Endometrial microvascular endothelial cells (primary cell): ENCODE measurements around the gene NEK3. TPM values are rescaled to one million over a fixed set of nuclear protein-coding genes. Genes with fewer than 3 reads are reported as not detected.
"Not testable (repeated sequence)": the region's sequence is repeated elsewhere in the genome, so short reads cannot be mapped to it uniquely, and the experiment has no call there.

ENCODE experiments used
- in situ Hi-C: cut with HindIII; loops from 2 replicates; pipeline ENCODE4 v1.10.0; 2017; ENCODE audit warnings: low sequenced_read_pairs, low pct_unique_long_range_greater_than_20kb; ENCODE audit errors: inconsistent ontology term
- total RNA-seq: library from RNA; depleted of rRNA; stranded (reverse); fragments of >200 nt; gene quantifications from one replicate; pipeline ENCODE4 v1.2.3, GENCODE V29; 2015; ENCODE audit errors: inconsistent ontology term

The NEK3 gene
- total RNA-seq, 1 donor from 2014 or later, result 21.4 TPM

- in situ Hi-C loops, result not testable (repeated sequence)
Observed at GRCh38 chr13:52171686-52172085, 12.3 kb upstream of the NEK3 start.

DNA sequence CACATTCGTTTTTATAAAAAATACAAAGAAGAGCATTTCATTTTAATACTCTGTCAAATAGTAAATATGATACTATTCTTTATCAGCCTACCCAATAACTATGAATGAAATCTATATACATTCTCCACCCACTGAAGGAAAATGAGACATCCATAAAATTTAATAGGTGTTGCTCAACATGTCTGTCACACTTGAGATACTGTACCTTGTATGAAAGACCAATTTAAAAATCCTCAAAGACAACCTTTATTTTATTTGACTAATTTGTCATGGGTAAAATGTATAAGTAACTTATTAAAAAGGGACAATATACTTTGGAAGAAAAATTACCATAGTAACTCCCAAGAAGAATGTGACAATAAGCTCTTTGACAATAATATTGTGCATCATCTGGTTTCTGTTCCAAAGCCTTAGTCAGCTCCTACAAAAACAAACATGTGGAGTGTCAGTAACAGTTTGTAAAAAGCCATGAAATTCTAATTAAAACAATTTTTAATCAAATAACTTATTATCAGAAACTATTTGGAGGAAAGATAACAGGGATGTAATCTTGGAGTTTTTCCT, 11.5 kb upstream of the NEK3 start:
- in situ Hi-C loops, result not testable (repeated sequence)

DNA sequence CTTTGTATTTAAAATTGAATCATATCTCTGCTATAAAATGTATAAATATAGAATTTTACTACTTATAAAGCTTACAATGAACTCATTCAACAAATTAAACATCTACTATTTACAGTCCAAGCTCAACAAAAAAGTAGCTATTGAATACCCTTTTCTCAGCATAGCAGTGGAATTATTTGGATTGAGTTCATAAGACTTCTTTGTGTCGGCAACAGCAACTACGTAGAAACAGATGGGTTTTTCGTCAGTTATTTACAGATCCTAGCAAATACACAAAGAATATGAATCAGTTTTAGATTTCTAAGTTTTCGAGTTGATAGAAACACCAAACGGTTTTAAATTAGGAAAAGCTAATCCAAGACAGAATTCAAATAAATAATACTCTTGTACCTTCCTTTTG, 10.4 kb upstream of the NEK3 start:
- in situ Hi-C loops, result no loop called here

DNA sequence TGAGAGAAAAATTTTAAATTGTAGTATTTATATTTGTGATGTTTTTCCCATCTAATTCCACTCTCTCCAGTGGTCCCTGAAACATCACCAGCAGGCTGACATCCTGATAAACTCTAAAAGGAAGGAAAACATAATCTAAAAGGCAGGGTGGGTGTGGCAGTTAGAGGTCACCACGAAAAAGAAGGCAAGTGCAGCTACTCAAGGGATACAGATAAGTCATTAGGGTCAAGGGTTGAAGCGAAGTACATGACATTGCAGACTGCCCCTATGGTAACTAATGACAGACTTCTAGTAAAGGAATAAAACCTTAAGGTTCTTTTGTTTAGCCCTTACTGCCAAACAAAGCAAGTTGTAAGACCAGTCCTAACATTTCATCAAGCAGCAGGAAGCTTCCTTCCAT, 6.0 kb upstream of the NEK3 start:
- in situ Hi-C loops, result no loop called here

- in situ Hi-C loops, result no loop called here
Observed at GRCh38 chr13:52164989-52165388, 5.6 kb upstream of the NEK3 start.

DNA sequence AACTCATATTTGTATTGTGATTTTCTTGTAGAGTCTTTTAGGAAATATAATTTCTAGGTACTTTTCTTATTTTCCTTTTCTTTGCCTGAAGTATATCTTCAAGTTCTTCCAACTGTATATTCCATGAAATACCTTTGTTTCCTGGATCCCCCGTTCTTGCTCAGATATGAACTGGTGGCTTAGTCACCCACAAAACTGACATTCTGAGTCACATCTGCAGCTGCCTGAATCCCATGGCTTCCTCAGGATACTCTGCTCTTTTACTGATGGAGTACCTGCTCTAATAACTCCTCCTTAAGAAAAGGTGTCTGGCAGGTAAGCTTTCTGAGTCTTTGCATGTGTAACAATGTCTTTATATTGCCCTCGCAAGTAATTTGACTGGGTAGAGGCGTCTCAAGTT, 4.5 kb upstream of the NEK3 start:
- in situ Hi-C loops, result not testable (repeated sequence)

- in situ Hi-C loops, result no loop called here
Observed at GRCh38 chr13:52162279-52163101, 3.1 kb upstream of the NEK3 start.

- in situ Hi-C loops, result no loop called here
Observed at GRCh38 chr13:52161181-52161646, 1.8 kb upstream of the NEK3 start.

- in situ Hi-C loops, result no loop called here
Observed at GRCh38 chr13:52160506-52160905, 1.1 kb upstream of the NEK3 start.

DNA sequence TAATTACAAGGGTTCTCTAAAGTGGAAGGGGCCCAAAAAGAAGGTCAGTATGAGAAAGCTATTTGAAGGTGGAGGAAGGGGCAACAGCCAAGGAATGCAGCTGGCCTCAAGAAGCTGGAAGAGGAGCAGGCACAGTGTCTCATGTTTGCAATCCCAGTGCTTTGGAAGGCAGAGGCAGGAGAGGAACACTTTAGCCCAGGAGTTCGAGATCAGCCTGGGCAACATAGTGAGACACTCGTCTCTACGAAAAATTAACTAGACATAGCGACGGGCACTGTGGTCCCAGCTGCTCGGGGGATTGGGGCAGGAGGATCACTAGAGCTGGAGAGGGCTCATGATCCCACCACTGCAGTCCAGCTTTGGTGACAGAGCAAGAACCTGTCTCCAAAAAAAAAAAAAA, 656 bp upstream of the NEK3 start:
- in situ Hi-C loops, result no loop called here

DNA sequence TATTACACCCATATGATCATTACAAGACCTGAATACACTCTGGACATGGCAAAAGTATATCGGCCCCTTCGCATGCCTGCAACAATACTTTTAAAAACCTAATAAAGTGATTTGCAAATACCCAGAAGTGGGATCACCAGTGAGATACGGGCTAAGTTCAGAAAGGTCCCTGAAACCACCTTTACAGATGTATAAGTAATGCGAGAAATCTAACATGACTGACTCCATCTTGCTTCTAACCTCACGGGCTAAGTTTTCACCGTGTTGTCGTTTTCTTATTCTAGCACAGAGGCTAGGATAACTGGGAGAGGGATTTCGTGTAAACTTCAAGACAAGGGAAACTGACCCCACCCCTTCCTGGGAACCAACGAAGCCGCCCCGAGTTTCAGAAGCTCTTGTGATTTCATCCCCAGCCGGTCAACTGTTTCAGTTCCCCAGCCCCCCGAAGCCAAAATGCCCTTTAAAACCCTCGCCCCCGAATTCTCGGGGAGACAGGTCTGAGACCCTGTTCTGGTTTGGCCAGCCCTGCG, 703 bp downstream of the NEK3 start:
- in situ Hi-C loops, result no loop called here

DNA sequence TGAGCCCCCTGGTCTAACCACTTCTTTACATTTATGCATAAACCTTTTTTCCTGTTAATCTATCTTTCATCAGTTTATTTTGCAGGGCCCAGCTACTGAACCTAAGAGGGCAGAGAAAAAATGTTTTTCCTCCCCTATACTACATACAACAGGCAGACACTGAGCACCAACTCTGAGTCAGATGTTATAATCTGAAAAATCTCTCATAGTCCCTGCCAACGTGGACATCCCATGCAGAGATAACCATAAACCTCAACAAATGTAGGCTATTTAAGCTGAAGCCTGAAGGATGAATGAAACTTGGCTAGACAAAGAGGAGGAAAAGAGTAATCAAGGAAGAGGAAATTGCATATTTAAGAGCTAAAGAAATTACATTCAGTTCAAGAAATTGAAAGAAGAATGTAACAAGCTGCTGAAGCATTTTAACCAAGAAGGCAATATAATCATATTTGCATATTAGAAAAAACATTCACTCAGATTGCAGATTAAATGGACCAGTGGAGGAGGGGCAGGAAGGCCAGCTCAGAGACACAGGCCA, 2.6 kb downstream of the NEK3 start:
- in situ Hi-C loops, result no loop called here

GRCh38 chr13:52155177-52155576, 4.2 kb downstream of the NEK3 start:
- in situ Hi-C loops, result no loop called here

DNA sequence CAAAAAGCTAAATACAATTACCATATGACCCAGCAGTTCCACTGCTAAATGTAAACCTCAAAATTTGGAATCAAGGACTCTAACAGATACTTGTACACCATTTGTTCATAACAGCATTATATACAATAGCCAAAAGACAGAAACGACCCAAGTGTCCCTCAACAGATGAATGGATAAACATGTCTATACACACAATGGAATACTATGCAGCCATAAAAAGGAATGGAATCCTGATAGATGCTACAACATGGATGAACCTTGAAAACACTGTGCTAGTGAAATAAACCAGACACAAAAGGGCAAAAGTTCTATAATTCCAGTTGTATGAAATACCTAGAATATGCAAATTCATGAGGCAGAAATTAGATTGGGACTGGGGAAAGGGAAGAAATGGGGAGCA, 12.2 kb downstream of the NEK3 start:
- in situ Hi-C loops, result no loop called here

DNA sequence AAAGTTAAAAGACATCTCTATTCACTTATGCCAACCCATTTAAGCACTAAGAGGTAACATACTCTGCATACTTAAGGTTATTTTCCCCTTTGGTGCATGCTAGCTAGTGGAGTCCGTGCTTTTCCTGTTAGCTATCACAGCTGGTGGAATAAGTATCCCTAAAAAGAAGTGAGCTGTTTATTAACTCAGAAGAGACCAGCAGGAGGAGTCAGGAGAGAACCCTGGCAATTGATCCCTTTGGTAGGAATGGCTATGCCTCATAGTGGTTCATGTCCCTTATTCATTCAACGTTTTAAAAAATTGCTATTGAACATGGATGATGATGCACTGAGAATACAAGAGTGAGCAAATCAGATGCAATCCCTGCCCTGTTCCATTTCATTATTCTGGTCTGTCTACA, 18.1 kb downstream of the NEK3 start:
- in situ Hi-C loops, result no loop called here

- in situ Hi-C loops, result no loop called here
Observed at GRCh38 chr13:52137489-52137888, 21.9 kb downstream of the NEK3 start.

DNA sequence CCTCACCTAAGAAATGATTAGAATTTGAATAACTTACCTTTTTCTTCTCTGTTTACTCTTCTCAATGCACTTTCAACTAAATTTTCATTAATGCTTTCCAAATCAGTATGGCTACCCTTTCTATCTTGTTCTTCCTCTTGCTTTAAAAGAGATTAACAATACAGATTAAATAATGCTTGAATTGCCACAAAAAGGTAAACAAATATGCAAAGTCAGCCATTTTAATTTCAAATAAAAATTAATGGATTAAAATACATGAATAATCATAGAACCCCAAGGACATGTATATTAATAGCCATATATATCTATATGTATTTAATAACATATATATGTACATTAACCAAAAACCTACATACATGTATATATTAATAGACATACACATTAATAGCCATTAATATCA, 22.6 kb downstream of the NEK3 start:
- in situ Hi-C loops, result no loop called here

DNA sequence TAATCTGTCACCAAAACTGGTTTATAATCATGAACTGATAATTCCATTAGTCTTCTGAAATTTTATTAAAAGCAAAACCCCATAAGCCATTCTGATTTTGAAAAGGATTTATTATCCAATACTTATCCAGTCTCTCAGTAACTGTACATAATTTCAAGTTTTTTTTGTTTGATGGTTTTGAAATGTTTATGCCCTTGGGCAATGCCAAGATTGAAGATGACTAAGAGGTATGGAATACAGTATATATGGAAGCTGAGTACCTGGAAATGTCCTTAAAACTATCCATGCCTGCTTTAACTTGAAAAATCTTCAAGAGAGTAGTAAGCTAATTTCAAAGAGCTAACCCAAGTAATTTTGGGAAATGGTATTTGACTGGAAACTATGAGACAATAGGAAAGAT, 28.8 kb downstream of the NEK3 start:
- in situ Hi-C loops, result no loop called here

DNA sequence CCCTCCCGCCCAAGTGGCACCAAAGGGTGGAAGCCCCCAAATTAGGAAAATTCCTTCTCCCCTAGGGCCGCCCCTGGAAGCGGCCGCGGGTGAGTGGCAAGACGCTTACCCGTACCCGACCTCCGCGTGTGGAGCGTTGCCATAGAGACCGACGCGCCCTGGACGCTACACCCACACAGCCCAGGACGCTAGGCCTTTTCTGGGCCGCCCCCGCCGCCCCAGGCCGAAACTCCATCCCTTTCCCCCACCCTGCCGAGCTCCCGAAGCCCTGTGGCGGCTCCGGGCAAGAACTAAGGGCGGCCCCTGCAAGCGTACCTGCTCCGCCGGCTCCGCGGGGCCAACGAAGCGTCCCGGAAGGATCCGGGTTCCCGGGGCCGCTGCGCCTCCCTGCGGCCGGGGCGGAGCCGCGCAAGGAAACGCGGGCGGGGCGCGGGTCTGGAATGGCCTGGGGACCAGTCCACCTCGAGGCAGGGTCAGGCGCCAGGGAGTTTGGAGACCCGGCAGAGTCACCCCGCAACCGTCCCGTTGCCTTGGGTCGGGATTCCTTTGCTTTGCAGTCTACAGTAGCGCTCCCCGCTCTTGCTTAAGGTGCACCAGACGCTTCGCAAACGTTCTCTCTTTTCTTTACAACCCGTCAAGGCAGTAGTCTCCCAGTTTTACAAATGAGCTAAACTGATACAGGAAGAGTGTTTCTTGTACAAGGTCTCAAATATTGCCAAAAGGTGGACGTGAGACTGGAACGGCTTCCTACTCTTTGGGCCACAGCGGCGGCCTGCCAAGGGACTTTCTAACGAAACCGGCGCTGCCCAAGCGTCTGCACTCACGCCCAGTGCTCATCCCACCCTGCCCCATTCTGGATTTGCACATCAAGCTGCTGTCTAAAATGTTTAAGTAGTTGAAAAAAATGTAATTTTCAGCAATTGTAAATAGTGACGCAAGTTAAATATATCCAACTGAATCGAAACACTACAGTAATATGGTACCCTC, 30.4 kb downstream of the NEK3 start, which contains the start of gene NEK5:
NEK5 (minus strand) TSS at position 360 of the 987 bp plus-strand sequence. CDS start 1,591 bp downstream, outside the sequence.
- in situ Hi-C loops, result no loop called here
